ENCODE results near the gene CAND2.
A peak's percentile ranks its signal among the peaks of the same experiment; 100 is the strongest.
"Not testable (repeated sequence)": the region's sequence is repeated elsewhere in the genome, so short reads cannot be mapped to it uniquely, and the experiment has no call there.

CAND2 gene

GRCh38 chr3:12859840-12860239, 63.4 kb downstream of the CAND2 start:
- Mint-ChIP-seq H3K36me3 (no peaks in the 10 kb centered on the region), H3K27me3 (peaks cover 10 to 17% of the 10 kb centered on the region in 2 donors), H3K4me3 (no peak overlapping the region), H3K9me3 (peaks cover 0 to under 1% of the 10 kb centered on the region in 2 donors), H3K4me1 (no peaks in the 10 kb centered on the region), H3K27ac (no peak overlapping the region)
- ATAC-seq (replicated peaks): no peak
- no peak for DNase-seq

- Mint-ChIP-seq H3K36me3 (peaks cover 4% of the 10 kb centered on the region in 2 donors), H3K27ac (no peak overlapping the region), H3K4me3 (no peak overlapping the region), H3K4me1 (no peaks in the 10 kb centered on the region), H3K9me3 (peaks cover 5 to 9% of the 10 kb centered on the region in 2 donors), H3K27me3 (peaks cover 10 to 24% of the 10 kb centered on the region in 2 donors)
- DNase-seq: no peak
- no peak for ATAC-seq (replicated peaks)
Measured at GRCh38 chr3:12861611-12862010, 65.1 kb downstream of the CAND2 start.

- peaks cover 5 to 9% of the 10 kb centered on the region in 2 donors for H3K9me3 Mint-ChIP-seq
- peaks cover 5 to 27% of the 10 kb centered on the region in 2 donors for H3K27me3 Mint-ChIP-seq
- no peak for ATAC-seq (replicated peaks)
- no peak for DNase-seq
- H3K27ac Mint-ChIP-seq: no peak overlapping the region
- no peak overlapping the region for H3K4me3 Mint-ChIP-seq
- H3K36me3 Mint-ChIP-seq: peaks cover 4% of the 10 kb centered on the region in 2 donors
- H3K4me1 Mint-ChIP-seq: no peaks in the 10 kb centered on the region
Measured at GRCh38 chr3:12862387-12862786, 65.9 kb downstream of the CAND2 start.

DNA sequence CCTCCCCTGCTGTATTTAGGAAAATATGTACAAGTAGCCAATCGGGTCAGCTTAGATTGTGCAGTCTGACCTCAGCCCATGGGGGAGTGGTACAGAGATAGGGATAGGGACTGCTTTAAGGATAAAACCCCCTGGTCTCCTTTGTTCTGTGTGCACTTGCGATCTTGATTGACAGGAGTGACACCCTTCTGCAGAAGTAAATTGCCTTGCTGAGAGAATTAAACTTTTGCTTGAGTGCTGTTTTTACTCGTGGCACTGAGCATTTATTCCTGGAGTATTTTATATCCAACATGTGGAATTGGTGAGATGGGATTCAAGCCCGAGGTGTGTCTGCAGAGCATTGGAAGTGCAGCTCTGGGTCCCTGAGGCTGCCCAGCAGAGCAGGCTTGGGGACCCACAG, 68.8 kb downstream of the CAND2 start:
- H3K27ac Mint-ChIP-seq: no peak overlapping the region
- H3K9me3 Mint-ChIP-seq: peaks cover 5 to 9% of the 10 kb centered on the region in 2 donors
- no peak for DNase-seq
- H3K4me1 Mint-ChIP-seq: peaks cover 6 to 19% of the 10 kb centered on the region in 2 donors
- no peak for ATAC-seq (replicated peaks)
- H3K4me3 Mint-ChIP-seq: no peak overlapping the region
- H3K36me3 Mint-ChIP-seq: peaks cover 4% of the 10 kb centered on the region in 2 donors
- H3K27me3 Mint-ChIP-seq: peaks cover 5 to 41% of the 10 kb centered on the region in 2 donors

DNA sequence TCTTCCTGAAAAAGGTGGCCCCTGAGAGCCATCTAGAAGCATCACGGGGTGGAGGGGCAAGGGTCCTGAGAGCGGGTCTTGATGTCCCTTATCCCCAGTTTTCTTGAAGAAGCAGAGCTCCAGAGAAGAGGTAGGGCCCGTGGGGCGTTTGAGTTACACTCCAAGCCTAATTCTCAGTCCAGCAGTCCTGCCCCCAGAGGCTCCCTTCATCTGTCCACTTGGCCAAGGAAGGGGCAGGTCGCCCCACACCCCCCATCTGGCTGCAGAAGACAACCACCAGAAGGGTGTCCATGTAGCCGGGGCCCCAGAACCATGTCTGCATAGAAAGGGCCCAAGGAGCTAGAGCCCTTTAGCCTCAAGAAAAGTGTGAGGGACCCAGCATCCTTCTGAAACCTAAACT, 70.4 kb downstream of the CAND2 start:
- Mint-ChIP-seq H3K27ac (no peak overlapping the region), H3K27me3 (peaks cover 5 to 51% of the 10 kb centered on the region in 2 donors), H3K4me3 (no peak overlapping the region), H3K4me1 (peaks cover 13 to 28% of the 10 kb centered on the region in 2 donors), H3K36me3 (peaks cover 4% of the 10 kb centered on the region in 2 donors), H3K9me3 (peaks cover 5 to 9% of the 10 kb centered on the region in 2 donors)
- DNase-seq: no peak
- ATAC-seq (replicated peaks): no peak

DNA sequence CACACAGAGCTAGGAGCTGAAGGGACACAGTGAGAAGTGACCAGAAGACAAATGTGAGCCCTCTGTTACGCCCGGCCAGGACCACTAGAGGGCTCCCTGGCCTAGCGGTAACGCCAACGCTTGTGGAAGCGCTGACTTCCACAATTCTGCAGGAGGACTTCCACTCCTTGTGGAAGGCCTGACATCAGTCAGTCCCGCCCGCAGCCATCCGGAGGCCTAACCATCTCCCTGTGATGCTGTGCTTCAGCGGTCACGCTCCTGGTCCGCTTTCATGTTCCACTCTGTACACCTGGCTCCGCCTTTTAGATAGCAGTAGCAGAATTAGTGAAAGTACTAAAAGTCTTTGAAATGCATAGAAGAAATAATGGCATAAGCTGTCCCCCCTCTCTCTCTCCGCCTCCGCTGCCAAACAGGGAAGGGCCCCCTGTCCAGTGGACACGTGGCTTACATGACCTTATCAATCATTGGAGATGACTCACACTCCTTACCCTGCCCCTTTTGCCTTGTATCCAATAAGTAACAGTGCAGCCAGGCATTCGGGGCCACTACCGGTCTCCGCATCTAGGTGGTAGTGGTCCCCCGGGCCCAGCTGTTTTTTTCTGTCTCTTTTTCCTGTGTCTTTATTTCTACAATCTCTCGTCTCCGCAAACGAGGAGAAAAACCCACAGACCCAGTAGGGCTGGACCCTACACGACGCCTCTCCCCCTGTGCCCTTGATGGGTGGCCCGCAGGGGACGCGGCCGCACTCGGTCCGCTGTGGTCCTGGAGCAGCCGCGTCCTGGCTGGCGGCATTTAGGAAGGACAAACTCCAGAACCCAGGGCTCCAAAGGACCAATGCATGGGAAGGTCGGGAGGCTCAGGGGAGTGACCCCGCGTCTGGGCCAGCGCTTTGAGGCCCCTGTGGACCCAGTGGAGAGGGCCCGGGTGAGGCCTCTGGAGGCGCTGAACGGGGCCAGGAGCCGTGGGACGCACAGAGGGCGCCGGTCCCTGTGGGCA, 71.9 kb downstream of the CAND2 start:
- Mint-ChIP-seq H3K4me3 (peak overlapping the region; percentile 82 to 89), H3K27ac (no peak overlapping the region), H3K4me1 (peaks cover 13 to 28% of the 10 kb centered on the region in 2 donors), H3K9me3 (peaks cover 5 to 9% of the 10 kb centered on the region in 2 donors), H3K27me3 (peaks cover 5 to 57% of the 10 kb centered on the region in 2 donors), H3K36me3 (peaks cover 4% of the 10 kb centered on the region in 2 donors)
- ATAC-seq (replicated peaks) (peak; percentile 76 to 79), DNase-seq (peak; percentile 46)

DNA sequence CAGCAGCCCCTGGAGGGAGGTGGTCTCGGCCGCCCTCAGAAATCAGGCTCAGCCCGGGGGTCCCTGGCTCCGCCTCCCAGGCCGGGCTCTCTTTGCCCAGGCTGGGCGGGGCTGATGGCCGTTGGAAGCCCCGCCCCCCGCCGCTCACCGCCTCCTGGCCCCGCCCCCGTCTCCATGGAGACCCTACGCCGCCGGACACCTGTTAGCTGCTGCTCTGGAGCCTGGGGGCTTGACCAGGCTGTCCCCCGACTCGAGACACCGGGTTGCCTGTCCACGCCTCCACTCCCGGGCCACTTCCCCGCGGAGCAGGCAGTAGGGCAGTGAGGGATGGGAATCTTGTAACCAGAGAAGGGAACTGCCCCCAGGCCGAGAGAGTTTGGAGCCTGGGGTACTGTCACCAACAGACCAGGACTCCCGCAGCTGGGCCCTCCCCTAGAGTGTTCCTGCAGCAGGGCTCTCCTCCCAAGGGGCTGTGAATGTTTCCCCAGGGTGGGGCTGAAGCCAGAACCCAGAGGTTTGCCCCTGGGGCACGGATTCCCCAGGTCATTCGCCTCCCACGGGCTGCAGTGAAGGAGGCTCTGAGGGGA, 72.6 kb downstream of the CAND2 start:
- peak overlapping the region; percentile 82 to 89 for H3K4me3 Mint-ChIP-seq

DNA sequence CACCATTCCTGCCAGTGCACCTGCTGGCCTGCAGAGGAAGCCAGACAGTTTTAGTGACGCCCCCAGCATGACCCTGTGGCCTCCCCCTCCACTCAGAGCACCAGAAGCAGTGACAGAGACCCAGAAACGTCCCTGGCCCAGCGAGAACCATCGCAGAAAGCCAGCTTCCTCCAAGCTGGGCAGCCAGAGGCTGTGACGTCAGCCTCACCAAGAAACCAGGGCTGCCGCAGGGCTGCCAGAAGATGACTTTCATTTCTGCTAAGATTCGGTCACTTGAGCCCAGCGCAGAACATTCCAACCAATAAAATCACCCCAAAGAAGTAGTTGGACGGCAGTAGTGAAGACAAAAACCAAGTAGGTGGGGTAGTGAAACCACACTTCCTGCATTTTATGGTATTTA, 74.5 kb downstream of the CAND2 start:
- DNase-seq (no peak), ATAC-seq (replicated peaks) (peak; percentile 35 to 53)
- Mint-ChIP-seq H3K27ac (peak overlapping the region; percentile 6), H3K4me3 (peak overlapping the region in 1 of 2 donors; percentile 33), H3K27me3 (peaks cover 19 to 66% of the 10 kb centered on the region in 2 donors), H3K36me3 (no peaks in the 10 kb centered on the region), H3K4me1 (peaks cover 17 to 34% of the 10 kb centered on the region in 2 donors), H3K9me3 (no peaks in the 10 kb centered on the region)

More for the DNA sequence above, 72.6 kb downstream of the CAND2 start:
- ATAC-seq (replicated peaks) (peak; percentile 57 to 71), DNase-seq (peak; percentile 31)
- Mint-ChIP-seq H3K4me1 (peaks cover 13 to 28% of the 10 kb centered on the region in 2 donors), H3K36me3 (peaks cover 4% of the 10 kb centered on the region in 2 donors), H3K9me3 (peaks cover 5 to 9% of the 10 kb centered on the region in 2 donors), H3K27ac (no peak overlapping the region), H3K27me3 (peaks cover 5 to 60% of the 10 kb centered on the region in 2 donors)

GRCh38 chr3:12871404-12871983, 75.0 kb downstream of the CAND2 start:
- Mint-ChIP-seq H3K4me3 (no peak overlapping the region), H3K36me3 (no peaks in the 10 kb centered on the region), H3K27me3 (peaks cover 16 to 62% of the 10 kb centered on the region in 2 donors), H3K9me3 (no peaks in the 10 kb centered on the region), H3K27ac (no peak overlapping the region), H3K4me1 (peaks cover 17 to 40% of the 10 kb centered on the region in 2 donors)
- ATAC-seq (replicated peaks) (no peak), DNase-seq (no peak)

DNA sequence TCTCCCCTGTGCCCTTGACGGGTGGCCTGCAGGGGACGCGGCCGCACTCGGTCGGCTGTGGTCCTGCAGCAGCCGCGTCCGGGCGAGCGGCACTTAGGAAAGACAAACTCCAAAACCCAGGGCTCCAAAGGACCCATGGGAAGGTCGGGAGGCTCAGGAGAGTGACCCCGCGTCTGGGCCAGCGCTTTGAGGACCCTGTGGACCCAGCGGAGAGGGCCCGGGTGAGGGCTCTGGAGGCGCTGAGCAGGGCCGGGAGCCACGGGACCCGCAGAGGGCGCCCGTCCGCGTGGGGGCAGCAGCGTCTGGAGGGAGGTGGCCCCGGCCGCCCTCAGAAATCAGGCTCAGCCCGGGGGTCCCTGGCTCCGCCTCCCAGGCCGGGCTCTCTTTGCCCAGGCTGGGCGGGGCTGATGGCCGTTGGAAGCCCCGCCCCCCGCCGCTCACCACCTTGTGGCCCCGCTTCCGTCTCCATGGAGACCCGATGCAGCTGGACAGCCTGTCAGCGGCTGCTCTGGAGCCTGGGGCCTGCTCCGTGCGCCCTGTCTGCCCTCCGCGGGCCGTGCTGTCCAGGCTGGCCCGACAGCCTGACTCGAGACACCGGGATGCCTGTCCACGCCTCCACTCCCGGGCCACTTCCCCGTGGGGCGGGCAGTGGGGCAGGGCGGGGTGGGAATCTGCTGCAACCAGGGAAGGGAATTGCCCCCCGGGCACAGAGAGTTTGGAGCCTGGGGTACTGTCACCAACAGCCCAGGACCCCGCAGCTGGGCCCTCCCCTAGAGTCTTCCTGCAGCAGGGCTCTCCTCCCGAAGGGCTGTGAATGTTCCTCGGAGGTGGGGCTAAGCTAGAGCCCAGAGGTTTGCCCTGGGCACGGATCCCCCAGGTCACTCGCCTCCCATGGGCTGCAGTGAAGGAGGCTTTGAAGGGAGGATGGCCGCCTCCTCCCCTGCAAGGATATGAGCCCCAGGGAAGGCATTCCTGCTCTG, 79.7 kb downstream of the CAND2 start:
- no peaks in the 10 kb centered on the region for H3K9me3 Mint-ChIP-seq
- H3K27ac Mint-ChIP-seq: no peak overlapping the region
- peaks cover 4 to 15% of the 10 kb centered on the region in 2 donors for H3K4me1 Mint-ChIP-seq
- no peak for DNase-seq
- peaks cover 16 to 33% of the 10 kb centered on the region in 2 donors for H3K27me3 Mint-ChIP-seq
- peak; percentile 75 to 82 for ATAC-seq (replicated peaks)
- H3K36me3 Mint-ChIP-seq: no peaks in the 10 kb centered on the region
- peak overlapping the region; percentile 17 to 67 for H3K4me3 Mint-ChIP-seq

GRCh38 chr3:12877040-12877439, 80.6 kb downstream of the CAND2 start:
- H3K36me3 Mint-ChIP-seq: peaks cover 0 to 1% of the 10 kb centered on the region in 2 donors
- DNase-seq: no peak
- peaks cover 9 to 24% of the 10 kb centered on the region in 2 donors for H3K4me1 Mint-ChIP-seq
- no peak overlapping the region for H3K4me3 Mint-ChIP-seq
- no peak for ATAC-seq (replicated peaks)
- H3K27ac Mint-ChIP-seq: no peak overlapping the region
- H3K9me3 Mint-ChIP-seq: peaks cover 0 to 2% of the 10 kb centered on the region in 2 donors
- peaks cover 16 to 24% of the 10 kb centered on the region in 2 donors for H3K27me3 Mint-ChIP-seq

- no peak overlapping the region for H3K27ac Mint-ChIP-seq
- ATAC-seq (replicated peaks) (no peak), DNase-seq (no peak)
- peaks cover 0 to 3% of the 10 kb centered on the region in 2 donors for H3K36me3 Mint-ChIP-seq
- peaks cover 10 to 27% of the 10 kb centered on the region in 2 donors for H3K4me1 Mint-ChIP-seq
- H3K27me3 Mint-ChIP-seq: peaks cover 16 to 20% of the 10 kb centered on the region in 2 donors
- H3K4me3 Mint-ChIP-seq: no peak overlapping the region
- H3K9me3 Mint-ChIP-seq: peaks cover 0 to 2% of the 10 kb centered on the region in 2 donors
Measured at GRCh38 chr3:12878141-12878574, 81.7 kb downstream of the CAND2 start.

- DNase-seq; H3K9me3 Mint-ChIP-seq; H3K4me3 Mint-ChIP-seq; ATAC-seq (replicated peaks); H3K36me3 Mint-ChIP-seq; H3K27ac Mint-ChIP-seq: not testable (repeated sequence)
- Mint-ChIP-seq H3K4me1 (peaks cover 12 to 27% of the 10 kb centered on the region in 2 donors), H3K27me3 (peaks cover 16 to 20% of the 10 kb centered on the region in 2 donors)
Measured at GRCh38 chr3:12878758-12879157, 82.3 kb downstream of the CAND2 start.
